Mesendoderm (in vitro differentiated cells): Measurements from ENCODE around the gene ARMC5.
A peak's percentile ranks its signal among the peaks of the same experiment; 100 is the strongest.

Experiments
- DNase-seq: peaks from one replicate; pipeline ENCODE4 v3.0.0; 2013
- H2AK5ac ChIP-seq: 2 replicates; pipeline ENCODE4 v1.6.1; 2013; ENCODE audit warnings: low read length, inconsistent platforms
- H2BK120ac ChIP-seq: 2 replicates; pipeline ENCODE4 v1.6.1; 2013; ENCODE audit warnings: low read depth, mild to moderate bottlenecking, low read length, moderate library complexity, mixed read lengths
- H2BK15ac ChIP-seq: replicated peaks from 2 replicates; pipeline ENCODE4 v1.6.1; 2013; ENCODE audit warnings: low read depth, mild to moderate bottlenecking, moderate library complexity
- H2BK5ac ChIP-seq: 2 replicates; pipeline ENCODE4 v1.6.1; 2013; ENCODE audit warnings: low read length, inconsistent platforms
- H3K18ac ChIP-seq: 2 replicates; pipeline ENCODE4 v1.6.1; 2013; ENCODE audit warnings: mild to moderate bottlenecking, low read length, mixed read lengths
- H3K23ac ChIP-seq: one replicate; pipeline ENCODE4 v1.6.1; 2013; ENCODE audit warnings: low read length
- H3K27ac ChIP-seq: 2 replicates; pipeline ENCODE4 v1.5.1; 2013; ENCODE audit warnings: low read depth, mild to moderate bottlenecking, inconsistent platforms, low read length, moderate library complexity
- H3K27me3 ChIP-seq: 2 replicates; pipeline ENCODE4 v1.6.1; 2013; ENCODE audit warnings: low read length, control low read depth, mild to moderate bottlenecking, inconsistent platforms; ENCODE audit not compliant: insufficient read depth, poor library complexity
- H3K36me3 ChIP-seq: 2 replicates; pipeline ENCODE4 v1.6.1; 2013; ENCODE audit warnings: low read length, inconsistent platforms; ENCODE audit not compliant: control insufficient read depth, insufficient read depth
- H3K4ac ChIP-seq: one replicate; pipeline ENCODE4 v1.6.1; 2013; ENCODE audit warnings: low read depth, mild to moderate bottlenecking, low read length, moderate library complexity
- H3K4me1 ChIP-seq: 2 replicates; pipeline ENCODE4 v1.6.1; 2013; ENCODE audit warnings: low read depth, low read length, inconsistent platforms; ENCODE audit not compliant: control insufficient read depth
- H3K4me2 ChIP-seq: 2 replicates; pipeline ENCODE4 v1.6.1; 2013; ENCODE audit warnings: low read length
- H3K4me3 ChIP-seq: 2 replicates; pipeline ENCODE4 v1.5.1; 2013; ENCODE audit warnings: mild to moderate bottlenecking, low read length
- H3K56ac ChIP-seq: one replicate; pipeline ENCODE4 v1.6.1; 2013; ENCODE audit warnings: low read length
- H3K79me1 ChIP-seq: 2 replicates; pipeline ENCODE4 v1.6.1; 2013; ENCODE audit warnings: low read length, inconsistent platforms
- H3K79me2 ChIP-seq: 2 replicates; pipeline ENCODE4 v1.6.1; 2013; ENCODE audit warnings: mild to moderate bottlenecking, low read length; ENCODE audit not compliant: control insufficient read depth, insufficient read depth
- H3K9ac ChIP-seq: 2 replicates; pipeline ENCODE4 v1.6.1; 2013; ENCODE audit warnings: low read length, inconsistent platforms
- H4K5ac ChIP-seq: one replicate; pipeline ENCODE4 v1.6.1; 2013; ENCODE audit warnings: low read length
- H4K8ac ChIP-seq: one replicate; pipeline ENCODE4 v1.6.1; 2013; ENCODE audit warnings: low read depth, mild to moderate bottlenecking, control low read depth, low read length, moderate library complexity
- WGBS: extraction: QIAGEN DNeasy Blood & Tissue Kit; methylation state at CpG from one replicate; pipeline ENCODE4 v1.1.7; 2013; ENCODE audit warnings: low lambda C conversion rate, missing lambda C conversion rate; ENCODE audit not compliant: insufficient coverage; ENCODE audit errors: extremely low coverage; 5-methylcytosine and 5-hydroxymethylcytosine counted together

ARMC5 gene

DNA sequence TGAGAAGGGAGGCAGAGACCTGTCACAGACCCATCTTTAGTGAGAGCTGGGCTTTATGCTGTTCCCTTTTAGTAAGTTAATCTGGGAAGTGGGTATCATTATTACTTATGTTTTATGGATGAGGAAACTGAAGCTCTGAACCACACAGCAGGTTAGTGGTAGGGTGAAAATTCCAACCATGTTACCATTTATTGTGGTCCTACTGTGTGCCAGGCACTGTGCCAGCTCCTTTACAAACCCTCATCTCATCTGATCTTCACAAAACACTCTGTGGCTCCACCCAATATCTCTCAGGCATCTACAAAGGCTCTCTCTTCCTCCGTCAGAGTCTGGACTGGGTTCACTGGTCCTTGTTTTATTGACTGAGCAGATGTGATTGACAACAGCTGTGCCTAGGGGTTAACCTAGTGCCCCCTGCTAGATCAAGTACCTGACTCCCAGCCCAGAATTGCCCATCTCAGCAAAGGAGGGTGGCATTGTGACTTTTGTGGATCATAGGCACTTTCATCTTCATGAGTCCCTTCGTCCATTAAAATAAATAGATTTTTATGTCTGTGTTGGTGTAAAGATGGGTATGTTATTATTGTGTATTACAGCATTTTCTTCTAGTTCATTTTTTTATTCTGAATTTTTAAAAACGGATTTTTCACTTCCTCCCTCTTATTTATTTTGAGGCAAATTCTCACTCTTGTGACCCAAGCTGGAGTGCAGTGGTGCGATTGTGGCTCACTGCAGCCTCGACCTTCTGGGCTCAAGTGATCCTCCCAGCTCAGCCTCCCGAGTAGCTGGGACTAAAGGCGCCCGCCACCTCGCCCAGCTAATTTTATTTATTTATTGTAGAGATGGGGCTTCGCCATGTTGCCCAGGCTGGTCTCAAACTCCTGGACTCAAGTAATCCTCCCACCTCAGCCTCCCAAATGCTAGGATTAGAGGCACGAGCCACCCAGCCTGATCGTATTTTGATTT, 15.8 kb downstream of the ARMC5 start:
- Histone ChIP-seq H3K56ac (no peak overlapping the region), H4K8ac (no peak overlapping the region), H3K4ac (no peak overlapping the region), H2BK15ac (no peak overlapping the region), H2AK5ac (no peak overlapping the region), H3K27me3 (peaks cover 3% of the 10 kb centered on the region), H3K23ac (no peak overlapping the region), H4K5ac (no peak overlapping the region), H3K18ac (no peak overlapping the region), H3K4me2 (no peak overlapping the region), H3K27ac (no peak overlapping the region), H2BK5ac (no peak overlapping the region), H3K79me2 (no peaks in the 10 kb centered on the region), H3K36me3 (no peaks in the 10 kb centered on the region), H3K4me1 (no peaks in the 10 kb centered on the region), H3K4me3 (no peak overlapping the region), H2BK120ac (no peak overlapping the region), H3K9ac (no peak overlapping the region), H3K79me1 (no peaks in the 10 kb centered on the region)
- no CpG with 5 or more reads among the region's 12 CpGs for WGBS
- no peak for DNase-seq

GRCh38 chr16:31475946-31476302, 16.6 kb downstream of the ARMC5 start:
- Histone ChIP-seq H3K9ac (no peak overlapping the region), H4K8ac (no peak overlapping the region), H3K79me2 (no peaks in the 10 kb centered on the region), H3K27ac (no peak overlapping the region), H3K4me3 (no peak overlapping the region), H2AK5ac (no peak overlapping the region), H3K56ac (peak overlapping the region; percentile 15), H4K5ac (no peak overlapping the region), H3K4me1 (no peaks in the 10 kb centered on the region), H2BK5ac (no peak overlapping the region), H3K36me3 (no peaks in the 10 kb centered on the region), H3K27me3 (peaks cover 3% of the 10 kb centered on the region), H2BK15ac (no peak overlapping the region), H3K4ac (no peak overlapping the region), H3K4me2 (no peak overlapping the region), H3K79me1 (no peaks in the 10 kb centered on the region), H3K23ac (no peak overlapping the region), H3K18ac (no peak overlapping the region), H2BK120ac (no peak overlapping the region)
- peak; percentile 17 for DNase-seq
- no CpG with 5 or more reads among the region's 26 CpGs for WGBS

GRCh38 chr16:31476303-31477219, 17.3 kb downstream of the ARMC5 start:
- no peak overlapping the region for H4K8ac ChIP-seq
- H3K4me3 ChIP-seq = peak overlapping the region; percentile 36
- no peak overlapping the region for H3K4ac ChIP-seq
- H3K4me1 ChIP-seq = no peaks in the 10 kb centered on the region
- H3K9ac ChIP-seq = peak overlapping the region; percentile 66
- H2BK120ac ChIP-seq = no peak overlapping the region
- no peak overlapping the region for H2BK5ac ChIP-seq
- WGBS = no CpG with 5 or more reads among the region's 68 CpGs
- no peak overlapping the region for H3K27ac ChIP-seq
- H3K79me1 ChIP-seq = no peaks in the 10 kb centered on the region
- H4K5ac ChIP-seq = no peak overlapping the region
- peak overlapping the region; percentile 24 for H3K18ac ChIP-seq
- DNase-seq = peak; percentile 78
- no peak overlapping the region for H2AK5ac ChIP-seq
- peaks cover 3% of the 10 kb centered on the region for H3K27me3 ChIP-seq
- no peak overlapping the region for H2BK15ac ChIP-seq
- H3K4me2 ChIP-seq = peak overlapping the region; percentile 88
- H3K23ac ChIP-seq = peak overlapping the region; percentile 89
- no peaks in the 10 kb centered on the region for H3K36me3 ChIP-seq
- H3K79me2 ChIP-seq = no peaks in the 10 kb centered on the region
- H3K56ac ChIP-seq = peak overlapping the region; percentile 85

- Histone ChIP-seq H3K36me3 (no peaks in the 10 kb centered on the region), H3K4me3 (peak overlapping the region; percentile 8)
- peak; percentile 87 for DNase-seq
Measured at GRCh38 chr16:31477220-31478216, 18.2 kb downstream of the ARMC5 start.

GRCh38 chr16:31478956-31479355, 19.7 kb downstream of the ARMC5 start:
- Histone ChIP-seq H3K36me3 (no peaks in the 10 kb centered on the region), H3K4me3 (no peak overlapping the region), H3K9ac (no peak overlapping the region), H3K18ac (no peak overlapping the region), H3K79me2 (no peaks in the 10 kb centered on the region), H3K79me1 (no peaks in the 10 kb centered on the region), H2BK120ac (no peak overlapping the region), H4K5ac (no peak overlapping the region), H3K4me1 (no peaks in the 10 kb centered on the region), H2BK5ac (no peak overlapping the region), H3K23ac (no peak overlapping the region), H2BK15ac (no peak overlapping the region), H3K27me3 (peaks cover 3% of the 10 kb centered on the region), H3K4me2 (no peak overlapping the region), H3K27ac (no peak overlapping the region), H3K4ac (no peak overlapping the region), H2AK5ac (no peak overlapping the region), H4K8ac (no peak overlapping the region), H3K56ac (no peak overlapping the region)
- WGBS = no CpG with 5 or more reads among the region's 3 CpGs
- no peak for DNase-seq

More at GRCh38 chr16:31477220-31478216, 18.2 kb downstream of the ARMC5 start:
- Histone ChIP-seq H3K79me1 (no peaks in the 10 kb centered on the region), H3K4me1 (no peaks in the 10 kb centered on the region), H3K18ac (no peak overlapping the region), H3K4me2 (peak overlapping the region; percentile 63), H2AK5ac (no peak overlapping the region), H3K23ac (no peak overlapping the region), H4K5ac (no peak overlapping the region), H3K4ac (no peak overlapping the region), H3K9ac (peak overlapping the region; percentile 66), H3K27ac (no peak overlapping the region), H2BK15ac (no peak overlapping the region), H3K56ac (peak overlapping the region; percentile 81), H2BK120ac (no peak overlapping the region), H3K79me2 (no peaks in the 10 kb centered on the region), H2BK5ac (no peak overlapping the region), H3K27me3 (peaks cover 3% of the 10 kb centered on the region), H4K8ac (no peak overlapping the region)
- WGBS = no CpG with 5 or more reads among the region's 67 CpGs
